Fibroblast of skin of left biceps (primary cell): ENCODE measurements around the gene KICS2.

Experiments
- DNase-seq, 2 experiments: peaks; one replicate each; pipeline ENCODE4 v3.0.0-alpha.2; 2013; ENCODE audit warnings: low read depth in 2 of 2

Gene KICS2

DNA sequence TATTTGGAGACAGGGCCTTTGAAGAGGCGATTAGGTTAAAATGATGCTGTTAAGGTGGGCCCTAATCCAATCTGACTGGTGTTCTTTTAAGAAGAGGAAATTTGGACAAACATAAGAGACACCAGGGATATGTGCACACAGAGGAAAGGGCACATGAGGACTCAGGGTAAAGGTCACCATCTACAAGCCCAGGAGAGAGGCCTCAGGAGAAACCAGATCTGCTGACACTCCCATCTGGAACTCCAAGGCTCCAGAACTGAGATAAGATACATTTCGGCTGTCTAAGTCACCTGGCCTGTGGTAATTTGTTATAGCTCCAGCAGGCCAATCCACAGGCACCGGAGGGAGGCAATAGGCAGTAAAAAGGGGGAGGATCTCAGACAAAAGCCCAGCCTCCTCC is 48.6 kb downstream of the KICS2 start:
- no peak for DNase-seq
